Fibroblast of skin of back (primary cell): ENCODE measurements around the gene DCST1.

Experiments used
- DNase-seq: peaks from one replicate; pipeline ENCODE4 v3.0.0-alpha.2; 2013

The DCST1 gene

GRCh38 chr1:155014709-155015508, 18.7 kb upstream of the DCST1 start:
- DNase-seq: no peak

- no peak for DNase-seq
These were observed 17.9 kb upstream of the DCST1 start for GRCh38 chr1:155015527-155016230.

- DNase-seq: no peak
These were observed 17.3 kb upstream of the DCST1 start for GRCh38 chr1:155016231-155016831.

DNA sequence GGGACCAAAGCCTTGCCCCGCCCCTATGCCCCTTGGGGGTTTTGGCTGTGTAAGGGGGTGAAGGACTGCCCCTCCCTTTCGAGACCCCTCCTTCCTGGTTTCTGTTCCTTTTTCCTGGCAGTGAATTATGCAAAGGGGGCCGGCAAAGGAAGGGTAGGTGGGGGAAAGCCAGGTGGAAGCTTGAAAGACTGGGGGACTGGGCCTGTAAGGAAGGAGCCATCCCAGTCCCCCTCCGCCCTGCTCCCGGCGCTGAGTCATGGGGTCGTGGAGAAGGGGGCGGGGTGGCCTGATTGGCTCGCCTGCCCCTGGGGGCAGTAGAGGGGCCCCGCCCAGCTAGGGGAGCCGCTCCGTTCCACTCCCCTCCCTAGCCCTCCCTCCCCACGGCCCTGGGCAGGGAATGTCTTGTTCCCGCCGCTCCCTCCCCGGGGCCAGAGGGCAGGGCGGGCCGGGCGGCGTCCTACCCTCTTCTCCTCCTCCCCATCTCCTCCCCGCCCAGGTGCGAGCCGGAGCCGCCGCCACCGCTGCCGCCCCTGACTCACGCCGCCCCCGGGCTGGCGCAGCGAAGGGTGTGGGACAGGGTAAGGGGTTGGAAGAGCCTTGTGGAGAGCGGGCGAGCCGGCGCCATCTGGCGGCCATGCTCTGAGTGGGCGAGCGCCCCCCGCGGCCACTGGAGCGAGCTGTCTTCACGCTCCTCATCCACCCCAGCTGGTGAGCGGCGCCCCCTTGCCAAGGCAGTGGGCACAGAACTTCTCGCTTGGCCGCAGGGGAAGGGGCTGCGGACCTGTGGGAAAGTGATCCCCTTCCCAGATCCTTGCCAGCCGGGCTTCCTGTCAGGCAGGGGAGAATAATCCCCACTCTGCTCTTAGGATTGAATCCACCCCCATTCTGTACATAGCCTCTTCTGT, 16.3 kb upstream of the DCST1 start:
- DNase-seq: peak; percentile 86

DNA sequence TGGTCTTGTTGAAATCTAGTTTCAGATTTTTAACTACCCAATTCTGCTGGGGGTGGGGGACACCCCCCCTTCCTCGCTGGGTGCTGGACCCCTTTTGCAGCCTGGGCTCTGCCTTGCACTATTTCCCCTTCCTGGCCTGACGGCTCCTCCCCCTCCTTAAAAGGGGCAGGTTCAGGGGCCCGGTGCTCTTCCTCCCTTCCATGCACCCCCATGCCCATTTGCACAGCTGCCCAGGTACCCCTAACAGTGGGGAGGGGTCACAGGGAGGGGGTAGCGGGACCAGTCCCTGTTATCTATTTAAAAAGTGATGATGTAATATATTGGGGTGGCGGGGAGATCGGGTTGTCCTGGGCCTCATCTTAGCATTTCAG, 15.7 kb upstream of the DCST1 start:
- DNase-seq: no peak

DNA sequence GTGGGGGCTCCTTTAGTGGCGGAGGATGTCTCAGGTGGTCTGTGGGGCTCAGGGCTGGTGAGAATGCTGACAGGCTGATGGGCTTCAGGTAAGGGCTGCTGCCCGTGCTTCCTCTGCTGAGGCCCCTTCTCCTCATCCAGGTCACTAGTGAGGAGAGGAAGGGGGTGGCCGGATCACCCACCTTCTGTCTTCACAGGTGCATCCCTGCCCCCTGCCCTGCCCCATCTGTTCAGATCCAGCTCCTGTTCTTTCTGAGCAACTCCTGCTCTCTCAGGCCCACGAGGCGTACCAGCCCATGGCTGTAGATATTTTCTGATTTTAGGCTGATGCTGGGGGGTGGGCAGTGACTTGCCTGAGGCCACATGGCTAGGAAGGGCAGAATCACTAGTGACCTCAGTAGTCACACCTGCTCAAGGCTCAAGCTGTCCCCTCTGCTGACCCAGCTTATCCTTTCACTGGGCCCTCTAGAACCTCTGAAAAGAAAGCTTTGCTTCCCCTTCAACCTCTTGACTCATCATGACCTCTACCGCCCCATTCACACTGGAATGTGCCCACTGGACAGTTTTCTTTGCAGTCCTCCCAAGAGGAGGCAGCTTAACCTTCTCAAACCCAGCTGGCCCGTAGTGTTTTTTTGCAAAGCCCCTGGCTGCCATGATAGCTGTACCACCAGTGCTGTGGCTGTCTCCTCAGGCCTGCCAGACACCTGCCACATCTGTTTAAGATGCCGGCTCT, 14.8 kb upstream of the DCST1 start:
- no peak for DNase-seq

GRCh38 chr1:155019377-155020245, 14.0 kb upstream of the DCST1 start:
- DNase-seq: no peak

- DNase-seq: no peak
These were observed 11.3 kb upstream of the DCST1 start for GRCh38 chr1:155022136-155022926.

DNA sequence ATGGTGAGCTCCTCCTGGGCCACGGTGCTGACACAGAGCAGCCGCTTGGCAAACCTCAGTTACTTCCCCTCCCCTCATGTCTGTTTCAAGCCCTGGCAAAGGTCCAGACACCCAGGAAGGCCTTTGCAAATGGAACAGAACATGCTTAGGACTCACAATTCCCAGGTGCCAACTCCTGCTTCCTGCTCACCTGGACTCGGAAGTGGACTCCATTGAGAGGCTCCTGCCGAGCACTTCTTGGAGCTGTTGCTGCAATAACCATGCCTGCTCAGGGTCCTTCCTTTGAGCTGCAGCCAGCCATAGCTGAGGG, 10.7 kb upstream of the DCST1 start:
- DNase-seq: no peak

- no peak for DNase-seq
These were observed 10.0 kb upstream of the DCST1 start for GRCh38 chr1:155023627-155024026.

DNA sequence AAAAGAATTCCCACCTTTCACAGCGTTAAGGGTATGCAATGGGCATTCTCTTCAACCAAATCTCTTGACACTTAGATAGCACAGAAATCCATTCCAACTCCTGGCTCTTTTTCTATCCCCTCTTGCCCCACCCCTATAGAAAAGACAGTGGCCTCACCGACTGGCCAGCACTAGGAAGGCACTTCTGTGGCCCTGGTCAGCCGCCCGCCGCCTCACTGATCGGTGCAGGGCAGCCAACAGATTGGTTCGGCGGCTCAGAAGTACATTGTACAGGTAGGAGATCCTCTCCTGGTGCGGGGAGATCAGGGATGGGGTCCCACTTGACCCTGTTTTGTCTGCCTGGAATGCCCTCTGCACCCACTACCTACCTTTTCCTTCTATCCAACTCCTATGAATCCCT, 9.3 kb upstream of the DCST1 start:
- no peak for DNase-seq

DNA sequence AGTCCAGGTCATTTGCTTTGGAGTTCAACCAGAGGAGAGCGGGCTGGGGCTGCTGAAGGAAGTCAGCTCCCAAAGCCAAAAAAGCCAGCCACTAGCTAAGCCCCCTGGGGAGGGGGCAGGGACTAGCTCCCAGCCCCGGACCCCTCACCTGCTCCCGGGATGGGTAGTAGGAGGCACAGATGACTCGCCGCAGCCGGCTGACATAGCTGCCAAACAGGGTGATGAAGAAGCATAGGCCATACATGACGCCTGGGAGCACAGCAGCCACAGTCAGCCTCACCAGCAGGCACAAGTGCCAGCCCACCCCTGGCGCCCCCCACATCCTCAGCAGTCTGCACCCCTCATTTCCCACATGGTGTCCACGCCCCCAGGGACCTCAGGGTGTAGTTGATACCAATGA, 7.5 kb upstream of the DCST1 start:
- DNase-seq: no peak

- DNase-seq: no peak
These were observed 7.0 kb upstream of the DCST1 start for GRCh38 chr1:155026588-155026987.

DNA sequence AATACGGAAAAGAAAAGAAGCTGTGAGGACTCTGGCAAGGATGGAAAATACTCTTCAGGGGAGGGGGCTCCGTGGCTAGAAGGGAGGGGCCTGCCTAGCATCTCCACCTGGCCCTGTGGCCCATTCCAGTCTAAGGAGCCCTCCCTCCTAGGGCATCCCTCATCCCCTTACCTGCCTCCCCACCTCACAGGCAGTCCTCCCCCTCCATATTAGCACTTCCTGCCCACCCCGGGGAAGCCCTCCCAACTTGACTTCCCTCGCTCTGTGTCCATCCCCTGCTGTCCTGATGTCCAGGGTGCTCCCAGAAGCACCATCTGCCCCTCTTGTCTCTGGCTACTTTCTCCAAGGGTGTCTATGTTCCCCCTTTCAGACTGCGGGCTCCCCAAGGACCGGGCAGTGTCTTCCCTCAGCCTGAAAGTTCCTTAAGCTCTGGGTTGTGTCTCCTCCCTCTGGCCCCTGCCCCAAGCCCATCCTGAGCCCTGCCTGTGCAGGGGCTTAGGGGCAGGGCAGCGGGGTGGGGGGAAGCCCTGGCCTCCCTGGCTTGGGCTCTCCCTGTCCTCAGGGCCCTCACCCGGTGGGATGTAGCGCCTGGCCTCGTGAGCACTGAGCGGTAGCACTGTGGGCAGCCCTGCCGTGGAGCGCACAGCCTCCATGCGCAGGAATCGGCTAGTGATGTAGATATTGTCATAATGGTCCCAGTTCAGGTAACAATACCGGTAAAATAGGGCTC, 3.9 kb upstream of the DCST1 start:
- no peak for DNase-seq

- no peak for DNase-seq
These were observed 3.3 kb upstream of the DCST1 start for GRCh38 chr1:155030243-155030795.

DNA sequence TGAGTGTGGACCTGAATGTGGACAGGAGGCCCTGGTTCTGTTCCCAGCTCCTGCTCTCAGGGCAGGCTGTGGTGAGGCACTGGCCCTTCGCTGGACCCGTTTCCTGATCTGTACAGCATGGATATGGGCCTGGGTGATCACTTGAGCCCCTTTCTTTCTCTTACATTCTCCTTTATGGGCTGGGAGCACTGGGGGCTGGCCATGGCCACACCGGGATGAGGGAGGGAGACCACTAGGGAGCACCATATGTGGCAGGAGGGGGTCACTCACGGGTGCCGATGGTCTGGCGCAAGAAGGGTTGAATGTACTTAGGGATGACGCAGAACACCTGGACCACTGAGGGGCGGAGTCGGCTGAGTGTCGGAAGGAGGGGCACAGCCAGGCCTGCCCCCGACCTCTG, 2.7 kb upstream of the DCST1 start:
- no peak for DNase-seq

DNA sequence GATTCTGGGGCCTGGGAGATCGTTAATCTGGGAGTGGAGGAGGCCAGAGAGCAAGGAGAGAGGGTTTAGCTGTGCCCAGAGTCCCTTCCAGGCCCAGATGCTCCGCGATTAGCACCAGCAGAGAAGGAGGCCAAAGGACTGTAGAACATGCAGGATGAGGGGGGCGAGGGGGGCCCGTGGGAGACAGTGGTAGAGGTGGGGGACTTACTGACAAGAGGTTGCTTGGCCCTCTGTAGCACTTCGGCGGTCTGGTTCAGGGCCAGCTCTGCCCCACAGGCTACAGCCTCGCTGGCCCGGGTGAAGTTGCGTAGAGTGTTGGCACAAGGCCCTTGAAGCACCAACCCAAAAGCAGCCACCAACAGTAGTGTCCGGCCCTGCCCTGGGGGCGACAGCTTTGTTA, 738 bp upstream of the DCST1 start:
- DNase-seq: no peak

DNA sequence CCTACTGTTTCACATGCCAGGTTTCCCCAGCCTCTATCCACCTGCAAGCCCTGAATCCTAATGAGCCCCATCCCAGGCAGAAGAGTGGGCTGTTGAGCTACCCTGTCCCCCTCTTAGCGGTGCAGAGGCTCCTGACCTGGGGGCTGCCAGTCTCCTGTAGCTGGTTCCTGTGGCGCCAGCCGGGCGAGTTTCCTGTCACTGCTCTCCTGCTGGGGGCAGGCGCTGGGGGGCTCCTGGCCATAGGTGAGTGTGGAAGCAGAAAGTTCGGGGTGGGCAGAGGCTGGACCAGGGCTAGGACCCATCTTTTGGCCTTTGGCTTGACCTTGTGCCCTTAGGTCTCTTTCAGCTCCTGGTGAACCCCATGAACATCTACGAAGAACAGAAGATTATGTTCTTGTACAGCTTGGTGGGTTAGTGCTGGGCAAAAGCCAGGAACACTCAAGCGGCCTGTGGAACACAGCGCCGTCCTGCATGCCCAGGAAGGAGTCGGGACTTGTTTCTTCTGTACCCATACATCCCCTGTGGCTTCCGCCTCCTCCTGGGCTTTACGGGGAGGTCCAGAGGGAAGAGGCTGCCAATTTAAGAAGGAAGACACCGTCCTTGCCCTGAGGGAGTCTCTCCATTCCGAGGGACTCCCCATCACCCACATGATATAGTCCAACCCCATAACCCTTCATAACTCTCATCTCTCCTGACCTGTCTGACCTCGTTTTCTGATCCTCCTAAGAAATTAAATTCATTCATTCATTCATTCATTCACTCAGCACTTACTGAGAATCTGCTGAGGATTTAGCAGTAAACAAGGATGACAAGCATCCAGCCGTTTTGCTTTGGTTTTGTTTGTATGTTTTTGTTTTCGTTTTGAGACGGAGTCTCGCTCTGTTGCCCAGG, 939 bp downstream of the DCST1 start:
- DNase-seq: no peak
